Measurements from ENCODE around the gene ACVR1B. TPM values are rescaled to one million over a fixed set of nuclear protein-coding genes. Genes with fewer than 3 reads are reported as not detected.
A peak's percentile ranks its signal among the peaks of the same experiment; 100 is the strongest.
"Not testable (repeated sequence)": the region's sequence is repeated elsewhere in the genome, so short reads cannot be mapped to it uniquely, and the experiment has no call there.

ACVR1B gene
- total RNA-seq, 1 donor from 2014 or later, result 15.1 TPM

- H3K36me3 ChIP-seq (ENCODE audit: control insufficient read depth, insufficient read depth, low read length), result peaks cover 2% of the 10 kb centered on the region
- no peaks in the 10 kb centered on the region for H3K27me3 ChIP-seq (ENCODE audit: control insufficient read depth, insufficient read depth, low read length)
- peak; percentile 86 for DNase-seq (ENCODE audit: low read depth)
- H3K4me3 ChIP-seq (ENCODE audit: low read depth, low read length), result no peak overlapping the region
- no peak for TF ChIP-seq CTCF (IDR thresholded peaks at IDR 0.05; ENCODE audit: insufficient read depth, low read length, poor library complexity, severe bottlenecking)
Measured at GRCh38 chr12:51976376-51977160, 25.1 kb downstream of the ACVR1B start.

- H3K4me3 ChIP-seq (ENCODE audit: low read depth, low read length), result no peak overlapping the region
- H3K27me3 ChIP-seq (ENCODE audit: control insufficient read depth, insufficient read depth, low read length), result no peaks in the 10 kb centered on the region
- peaks cover 2% of the 10 kb centered on the region for H3K36me3 ChIP-seq (ENCODE audit: control insufficient read depth, insufficient read depth, low read length)
- no peak for TF ChIP-seq CTCF (IDR thresholded peaks at IDR 0.05; ENCODE audit: insufficient read depth, low read length, poor library complexity, severe bottlenecking)
- no peak for DNase-seq (ENCODE audit: low read depth)
Measured at GRCh38 chr12:51977320-51977753, 25.8 kb downstream of the ACVR1B start.

- H3K27me3 ChIP-seq (ENCODE audit: control insufficient read depth, insufficient read depth, low read length); H3K4me3 ChIP-seq (ENCODE audit: low read depth, low read length); DNase-seq (ENCODE audit: low read depth); H3K36me3 ChIP-seq (ENCODE audit: control insufficient read depth, insufficient read depth, low read length): not testable (repeated sequence)
Measured at GRCh38 chr12:51979306-51979705, 27.8 kb downstream of the ACVR1B start.

DNA sequence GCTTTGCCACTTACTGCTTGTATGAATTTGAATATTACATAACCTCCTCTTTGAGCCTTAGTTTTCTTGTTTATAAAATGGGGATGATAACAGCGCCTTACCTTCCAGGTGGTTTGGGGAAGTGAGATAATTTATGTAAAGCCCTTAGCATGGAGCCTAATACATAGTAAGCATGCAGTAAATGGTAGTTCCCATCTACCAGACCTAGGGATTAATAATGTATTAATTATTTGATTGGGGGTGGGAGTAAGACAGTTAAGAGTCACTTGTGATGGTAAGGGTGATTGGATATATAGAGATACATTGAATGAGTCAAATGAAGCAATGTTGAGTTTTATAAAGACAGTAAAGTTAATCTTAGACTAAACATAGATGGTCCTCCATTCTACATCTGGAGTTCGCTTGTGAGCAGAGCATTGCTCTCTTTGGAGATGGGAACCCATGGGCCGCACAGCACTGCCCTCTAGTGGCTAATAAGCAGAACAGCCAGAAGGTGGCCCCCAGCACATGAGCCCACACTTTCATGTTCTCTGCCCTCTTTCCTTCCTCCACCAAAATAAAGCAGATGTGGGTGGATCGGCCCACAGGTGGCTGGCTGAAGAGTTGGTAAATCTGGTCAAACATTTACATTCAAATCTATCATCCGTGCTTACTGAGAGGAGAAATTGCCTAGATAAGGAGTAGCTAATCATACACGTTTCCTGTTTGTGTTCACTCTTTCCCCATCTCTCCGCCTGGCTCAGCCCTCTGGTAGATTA lies 28.7 kb downstream of the ACVR1B start:
- H3K36me3 ChIP-seq (ENCODE audit: control insufficient read depth, insufficient read depth, low read length), result peaks cover 4% of the 10 kb centered on the region
- DNase-seq (ENCODE audit: low read depth), result no peak
- H3K4me3 ChIP-seq (ENCODE audit: low read depth, low read length), result no peak overlapping the region
- no peaks in the 10 kb centered on the region for H3K27me3 ChIP-seq (ENCODE audit: control insufficient read depth, insufficient read depth, low read length)
- peak; percentile 94 for TF ChIP-seq CTCF (IDR thresholded peaks at IDR 0.05; ENCODE audit: insufficient read depth, low read length, poor library complexity, severe bottlenecking)

GRCh38 chr12:51980809-51981127 lies 29.3 kb downstream of the ACVR1B start:
- DNase-seq (ENCODE audit: low read depth), result no peak
- H3K36me3 ChIP-seq (ENCODE audit: control insufficient read depth, insufficient read depth, low read length), result peaks cover 2% of the 10 kb centered on the region
- no peak for TF ChIP-seq CTCF (IDR thresholded peaks at IDR 0.05; ENCODE audit: insufficient read depth, low read length, poor library complexity, severe bottlenecking)

DNA sequence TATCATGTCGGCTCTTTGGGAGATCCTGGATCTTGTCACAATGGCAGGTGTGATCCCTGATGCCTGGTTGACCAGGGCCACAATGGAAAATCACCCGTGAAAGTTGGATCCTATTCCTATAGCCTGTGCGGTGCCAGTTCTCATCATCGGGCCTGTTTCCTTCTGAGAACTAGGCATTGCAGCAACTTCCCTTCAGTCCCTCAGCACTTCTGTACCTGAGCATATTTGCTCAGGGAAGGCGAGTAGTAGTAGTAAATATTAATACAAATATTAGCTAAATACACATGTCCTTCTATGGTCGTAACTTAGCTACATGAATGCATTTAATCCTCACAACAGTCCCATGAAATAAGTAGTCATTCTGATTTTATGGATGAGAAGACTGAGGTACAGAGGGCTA lies 33.2 kb downstream of the ACVR1B start:
- DNase-seq (ENCODE audit: low read depth), result no peak
- Histone ChIP-seq H3K4me3 (ENCODE audit: low read depth, low read length) (no peak overlapping the region), H3K36me3 (ENCODE audit: control insufficient read depth, insufficient read depth, low read length) (peaks cover 2% of the 10 kb centered on the region), H3K27me3 (ENCODE audit: control insufficient read depth, insufficient read depth, low read length) (no peaks in the 10 kb centered on the region)
- TF ChIP-seq CTCF (IDR thresholded peaks at IDR 0.05; ENCODE audit: insufficient read depth, low read length, poor library complexity, severe bottlenecking), result no peak

More at GRCh38 chr12:51980809-51981127, 29.3 kb downstream of the ACVR1B start:
- Histone ChIP-seq H3K27me3 (ENCODE audit: control insufficient read depth, insufficient read depth, low read length) (no peaks in the 10 kb centered on the region), H3K4me3 (ENCODE audit: low read depth, low read length) (no peak overlapping the region)

Measured in kidney epithelial cell (primary cell).